Measurements from ENCODE around the gene SUSD2.
"Not testable (repeated sequence)": the region's sequence is repeated elsewhere in the genome, so short reads cannot be mapped to it uniquely, and the experiment has no call there.

SUSD2 gene

GRCh38 chr22:24186892-24187670 lies 5.8 kb downstream of the SUSD2 start:
- DNase-seq (ENCODE audit: low read depth in 2 of 2, low spot score in 1 of 2), result no peak

- DNase-seq (ENCODE audit: low read depth in 2 of 2, low spot score in 1 of 2), result no peak
Measured at GRCh38 chr22:24187731-24188644, 6.7 kb downstream of the SUSD2 start.

GRCh38 chr22:24188705-24189248 lies 7.5 kb downstream of the SUSD2 start:
- no peak for DNase-seq (ENCODE audit: low read depth in 2 of 2, low spot score in 1 of 2)

GRCh38 chr22:24189249-24190158 lies 8.2 kb downstream of the SUSD2 start:
- no peak for DNase-seq (ENCODE audit: low read depth in 2 of 2, low spot score in 1 of 2)

- DNase-seq (ENCODE audit: low read depth in 2 of 2, low spot score in 1 of 2), result no peak
Measured at GRCh38 chr22:24190159-24190540, 8.9 kb downstream of the SUSD2 start.

GRCh38 chr22:24190596-24191208 lies 9.4 kb downstream of the SUSD2 start:
- DNase-seq (ENCODE audit: low read depth in 2 of 2, low spot score in 1 of 2), result no peak

- no peak for DNase-seq (ENCODE audit: low read depth in 2 of 2, low spot score in 1 of 2)
Measured at GRCh38 chr22:24191381-24191841, 10.1 kb downstream of the SUSD2 start.

GRCh38 chr22:24191893-24192292 lies 10.6 kb downstream of the SUSD2 start:
- no peak for DNase-seq (ENCODE audit: low read depth in 2 of 2, low spot score in 1 of 2)

GRCh38 chr22:24198682-24199052 lies 17.4 kb downstream of the SUSD2 start:
- no peak for DNase-seq (ENCODE audit: low read depth in 2 of 2, low spot score in 1 of 2)

- DNase-seq (ENCODE audit: low read depth in 2 of 2, low spot score in 1 of 2), result no peak
Measured at GRCh38 chr22:24200619-24201212, 19.4 kb downstream of the SUSD2 start.

GRCh38 chr22:24201681-24202614 lies 20.7 kb downstream of the SUSD2 start:
- DNase-seq (ENCODE audit: low read depth in 2 of 2, low spot score in 1 of 2), result no peak

GRCh38 chr22:24203856-24204255 lies 22.6 kb downstream of the SUSD2 start:
- not testable (repeated sequence) for DNase-seq (ENCODE audit: low read depth in 2 of 2, low spot score in 1 of 2)

- no peak for DNase-seq (ENCODE audit: low read depth in 2 of 2, low spot score in 1 of 2)
Measured at GRCh38 chr22:24205438-24206195, 24.3 kb downstream of the SUSD2 start.

GRCh38 chr22:24206460-24207263 lies 25.4 kb downstream of the SUSD2 start:
- not testable (repeated sequence) for DNase-seq (ENCODE audit: low read depth in 2 of 2, low spot score in 1 of 2)

GRCh38 chr22:24207264-24208011 lies 26.2 kb downstream of the SUSD2 start:
- DNase-seq (ENCODE audit: low read depth in 2 of 2, low spot score in 1 of 2), result no peak

GRCh38 chr22:24208012-24208749 lies 26.9 kb downstream of the SUSD2 start:
- DNase-seq (ENCODE audit: low read depth in 2 of 2, low spot score in 1 of 2), result no peak
